GM12878 (cell line): ENCODE results near the gene MRPL20. TPM values are rescaled to one million over a fixed set of nuclear protein-coding genes. Genes with fewer than 3 reads are reported as not detected.

ENCODE experiments used
- ATAC-seq: fragments of 200-7000 bp; cut with Tn5 transposase; 3 replicates; pipeline ENCODE4 v1.9.1; 2020; ENCODE audit warnings: mild to moderate bottlenecking, moderate library complexity
- BruUV-seq: library from RNA; stranded (reverse); fragments of 400-500 nt; replicated peaks from 2 replicates; lab custom pipeline; 2021; lab: Mats Ljungman, UMichigan
- CTCF ChIA-PET: fragments of 300-600 bp; sonication (Branson Sonifier 250); formaldehyde crosslinking; extraction: SDS; loops from one replicate; lab custom pipeline; 2021; ENCODE audit warnings: inconsistent platforms; lab: Yijun Ruan, JAX
- POLR2A ChIA-PET: fragments of 350-600 bp; formaldehyde crosslinking; extraction: SDS; loops from one replicate; lab custom pipeline; 2021; ENCODE audit warnings: inconsistent platforms; lab: Charles Lee
- RAD21 ChIA-PET: fragments of 300-600 bp; sonication (Branson Sonifier 250); formaldehyde crosslinking; loops from one replicate; lab custom pipeline; 2023; ENCODE audit warnings: antibody characterized with exemption; ENCODE audit not compliant: unreplicated experiment; lab: Charles Lee
- SMC1A ChIA-PET: fragments of 300-600 bp; sonication (Branson Sonifier 250); formaldehyde crosslinking; loops from one replicate; lab custom pipeline; 2023; ENCODE audit not compliant: unreplicated experiment, uncharacterized antibody; lab: Charles Lee
- DNase-seq: peaks from one replicate; pipeline ENCODE4 v3.0.0-alpha.2; 2011; ENCODE audit warnings: low read depth, low spot score
- FAIRE-seq: peaks from 3 replicates; lab custom pipeline; 2011; peaks lifted over from hg19 to GRCh38; lab: Jason Lieb, UNC
- H2AFZ ChIP-seq: 2 replicates; pipeline ENCODE4 v1.6.0; 2011; ENCODE audit warnings: low read depth, low read length, control low read depth; ENCODE audit not compliant: control insufficient read depth
- H3K27ac ChIP-seq: 2 replicates; pipeline ENCODE4 v1.5.1; 2011; ENCODE audit warnings: control low read depth; ENCODE audit not compliant: control insufficient read depth, insufficient read depth
- H3K27me3 ChIP-seq, 2 experiments: replicated peaks in 1 of 2; 2 replicates each; pipeline versions ENCODE4 v1.6.0 to v1.6.1; 2011; ENCODE audit warnings: low read length in 1 of 2; ENCODE audit not compliant: control insufficient read depth in 2 of 2, insufficient read depth in 2 of 2
- H3K36me3 ChIP-seq, 2 experiments: 2 replicates each; pipeline ENCODE4 v1.5.1; 2011; ENCODE audit warnings: low read length in 1 of 2; ENCODE audit not compliant: control insufficient read depth in 2 of 2, insufficient read depth in 2 of 2
- H3K4me1 ChIP-seq: 2 replicates; pipeline ENCODE4 v1.6.1; 2011; ENCODE audit warnings: mild to moderate bottlenecking, low read length, moderate library complexity, mixed read lengths; ENCODE audit not compliant: control insufficient read depth, insufficient read depth
- H3K4me2 ChIP-seq: 2 replicates; pipeline ENCODE4 v1.6.0; 2011; ENCODE audit warnings: control low read depth; ENCODE audit not compliant: control insufficient read depth, insufficient read depth
- H3K4me3 ChIP-seq: fragments of 200-600 bp; sonication (generic); 2 replicates; pipeline ENCODE4 v1.5.1; 2016
- H3K79me2 ChIP-seq: 2 replicates; pipeline ENCODE4 v1.6.0; 2011; ENCODE audit warnings: low read length; ENCODE audit not compliant: control insufficient read depth, insufficient read depth
- H3K9ac ChIP-seq: 2 replicates; pipeline ENCODE4 v1.8.0; 2011; ENCODE audit warnings: low read length, control low read depth, mixed read lengths; ENCODE audit not compliant: control insufficient read depth, insufficient read depth
- H3K9me3 ChIP-seq: replicated peaks from 3 replicates; pipeline ENCODE4 v1.5.1; 2011; ENCODE audit warnings: mild to moderate bottlenecking, low read length; ENCODE audit not compliant: control insufficient read depth, insufficient read depth
- H4K20me1 ChIP-seq: 2 replicates; pipeline ENCODE4 v1.6.0; 2011; ENCODE audit not compliant: control insufficient read depth, insufficient read depth
- CHD2 ChIP-seq: IDR thresholded peaks from 2 replicates; pipeline ENCODE4 v1.6.1; 2011; ENCODE audit warnings: low read depth, low read length, improper control_type of control experiment, borderline replicate concordance
- MEF2B ChIP-seq: fragments of 450-650 bp; IDR thresholded peaks from 2 replicates; pipeline ENCODE4 v1.6.1; 2018; ENCODE audit warnings: mild to moderate bottlenecking, moderate library complexity; ENCODE audit not compliant: partially characterized antibody, poor library complexity, severe bottlenecking
- RUNX3 ChIP-seq: IDR thresholded peaks from 2 replicates; pipeline ENCODE4 v1.6.1; 2012; ENCODE audit warnings: low read length, inconsistent platforms
- SMAD1 ChIP-seq: fragments of 450-650 bp; IDR thresholded peaks from 2 replicates; pipeline ENCODE4 v1.6.1; 2018; ENCODE audit warnings: mild to moderate bottlenecking, low read depth; ENCODE audit not compliant: partially characterized antibody
- SPI1 ChIP-seq: IDR thresholded peaks from 2 replicates; pipeline ENCODE4 v1.6.1; 2011; ENCODE audit warnings: low read depth, mild to moderate bottlenecking, low read length, moderate library complexity, borderline replicate concordance; ENCODE audit not compliant: insufficient read depth
- WGBS: methylation state at CpG from one replicate; pipeline ENCODE4 v1.1.6; 2016; ENCODE audit warnings: low lambda C conversion rate; ENCODE audit not compliant: insufficient replicate concordance, insufficient coverage; ENCODE audit errors: missing lambda C conversion rate; 5-methylcytosine and 5-hydroxymethylcytosine counted together
- in situ Hi-C: fragments of 300-500 bp; cut with MboI; formaldehyde crosslinking; loops from 9 replicates; pipeline ENCODE4 v1.14.3; 2018; ENCODE audit warnings: mixed read lengths
- intact Hi-C: fragments of 100-400 bp; cut with micrococcal nuclease; formaldehyde crosslinking; loops from one replicate; pipeline ENCODE4 v1.14.2; 2022; ENCODE audit not compliant: unreplicated experiment
- polyA plus RNA-seq, 11 experiments: library from polyadenylated mRNA; depleted of rRNA in 4 of 11; unstranded in 6 of 11; stranded (reverse) in 5 of 11; fragments of >200 nt; fragmentation: Nextera tagmentation in 4 of 11; fragmentation: Illumina TruSeq in 1 of 11; extraction: Ambion mirVana in 4 of 11; extraction: Trizol in 1 of 11; gene quantifications; 1 replicate in 1 of 11; 2 replicates in 10 of 11; pipeline versions ENCODE4 v1.2.1 to v1.2.3, GENCODE V29; 2011 to 2016; ENCODE audit warnings: inconsistent platforms in 2 of 11, missing spikeins in 2 of 11, low read depth in 1 of 11
- total RNA-seq, 4 experiments: library from RNA; depleted of rRNA in 3 of 4; stranded (reverse); fragments of >200 nt in 3 of 4; fragmentation: Illumina TruSeq in 1 of 4; extraction: Trizol in 1 of 4; gene quantifications; 2 replicates each; pipeline versions ENCODE4 v1.2.1 to v1.2.3, GENCODE V29; 2013 to 2021
- TF ChIP-seq, protein P1 (sequence below): IDR thresholded peaks from 2 replicates; pipeline ENCODE4 v1.6.1; 2011; ENCODE audit warnings: mild to moderate bottlenecking, low read depth, low read length, moderate library complexity; ENCODE audit not compliant: insufficient replicate concordance

The MRPL20 gene
- total and polyA plus RNA-seq, 10 of the 15 experiments (the other 5 are each of a cell fraction or from before 2014, with no cell fraction given): 129 to 525 (median 255) TPM

DNA sequence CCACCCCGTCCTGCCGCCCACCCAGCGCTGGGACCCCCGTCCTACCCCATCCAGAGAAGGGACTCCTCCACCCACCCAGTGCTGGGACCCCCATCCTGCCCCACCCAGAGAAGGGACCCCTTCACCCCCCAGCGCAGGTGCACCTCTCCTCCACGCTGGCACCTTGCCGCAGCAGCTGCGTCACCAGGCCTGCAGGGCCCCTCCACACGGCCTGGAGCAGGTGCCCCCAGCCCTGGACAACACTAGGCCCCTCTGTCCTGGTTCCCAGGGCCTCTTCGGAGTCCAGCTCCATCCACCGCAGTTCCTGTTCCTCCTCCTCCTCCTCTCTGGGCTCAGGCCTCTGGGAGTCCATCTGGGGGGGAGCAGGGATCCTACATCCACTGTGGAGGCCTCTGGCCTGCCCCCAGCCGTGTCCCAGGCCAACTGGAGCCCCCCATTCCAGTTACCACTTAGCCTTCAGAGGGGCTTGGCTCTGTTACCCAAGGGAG, 13.6 kb upstream of the MRPL20 start:
- TF ChIP-seq, protein P1, sequence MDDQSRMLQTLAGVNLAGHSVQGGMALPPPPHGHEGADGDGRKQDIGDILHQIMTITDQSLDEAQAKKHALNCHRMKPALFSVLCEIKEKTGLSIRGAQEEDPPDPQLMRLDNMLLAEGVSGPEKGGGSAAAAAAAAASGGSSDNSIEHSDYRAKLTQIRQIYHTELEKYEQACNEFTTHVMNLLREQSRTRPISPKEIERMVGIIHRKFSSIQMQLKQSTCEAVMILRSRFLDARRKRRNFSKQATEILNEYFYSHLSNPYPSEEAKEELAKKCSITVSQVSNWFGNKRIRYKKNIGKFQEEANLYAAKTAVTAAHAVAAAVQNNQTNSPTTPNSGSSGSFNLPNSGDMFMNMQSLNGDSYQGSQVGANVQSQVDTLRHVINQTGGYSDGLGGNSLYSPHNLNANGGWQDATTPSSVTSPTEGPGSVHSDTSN: no peak
- TF ChIP-seq CHD2: no peak
- TF ChIP-seq SPI1: no peak
- TF ChIP-seq SMAD1: no peak
- no peak for TF ChIP-seq RUNX3
- TF ChIP-seq MEF2B: no peak
- TF ChIP-seq, all 136 proteins: peak for 0
- intact Hi-C loops (no loop called here), in situ Hi-C loops (no loop called here)
- Histone ChIP-seq H3K9ac (no peak overlapping the region), H3K9me3 (no peaks in the 10 kb centered on the region), H2AFZ (no peak overlapping the region), H3K27me3 (no peaks in the 10 kb centered on the region), H3K36me3 (no peaks in the 10 kb centered on the region), H4K20me1 (no peaks in the 10 kb centered on the region), H3K4me3 (no peak overlapping the region), H3K4me2 (no peak overlapping the region), H3K4me1 (peaks cover 25% of the 10 kb centered on the region), H3K79me2 (no peaks in the 10 kb centered on the region), H3K27ac (no peak overlapping the region)
- FAIRE-seq (no peak), ATAC-seq (no peak), DNase-seq (no peak)
- POLR2A ChIA-PET: interaction anchor here (2.2 kb wide), 1 partner anchor 12 kb away, joined by 9 read pairs; no protein-coding TSS in a partner anchor
- SMC1A ChIA-PET: no interaction called here
- RAD21 ChIA-PET: no interaction called here
- CTCF ChIA-PET: no interaction called here
- no TSS peak for BruUV-seq
- WGBS: 67% methylated on average over 6 of the region's 12 CpGs
